Measurements from ENCODE around the gene ACOD1.

GRCh38 chr13:76932076-76932475 lies 16.2 kb upstream of the ACOD1 start:
- TF ChIP-seq, protein P1, sequence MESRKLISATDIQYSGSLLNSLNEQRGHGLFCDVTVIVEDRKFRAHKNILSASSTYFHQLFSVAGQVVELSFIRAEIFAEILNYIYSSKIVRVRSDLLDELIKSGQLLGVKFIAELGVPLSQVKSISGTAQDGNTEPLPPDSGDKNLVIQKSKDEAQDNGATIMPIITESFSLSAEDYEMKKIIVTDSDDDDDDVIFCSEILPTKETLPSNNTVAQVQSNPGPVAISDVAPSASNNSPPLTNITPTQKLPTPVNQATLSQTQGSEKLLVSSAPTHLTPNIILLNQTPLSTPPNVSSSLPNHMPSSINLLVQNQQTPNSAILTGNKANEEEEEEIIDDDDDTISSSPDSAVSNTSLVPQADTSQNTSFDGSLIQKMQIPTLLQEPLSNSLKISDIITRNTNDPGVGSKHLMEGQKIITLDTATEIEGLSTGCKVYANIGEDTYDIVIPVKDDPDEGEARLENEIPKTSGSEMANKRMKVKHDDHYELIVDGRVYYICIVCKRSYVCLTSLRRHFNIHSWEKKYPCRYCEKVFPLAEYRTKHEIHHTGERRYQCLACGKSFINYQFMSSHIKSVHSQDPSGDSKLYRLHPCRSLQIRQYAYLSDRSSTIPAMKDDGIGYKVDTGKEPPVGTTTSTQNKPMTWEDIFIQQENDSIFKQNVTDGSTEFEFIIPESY (IDR thresholded peaks at IDR 0.05) = no peak
- TF ChIP-seq POLR2A (IDR thresholded peaks at IDR 0.05; ENCODE audit: low read depth, low read length) (no peak), BACH1 (IDR thresholded peaks at IDR 0.05; ENCODE audit: borderline replicate concordance) (no peak), CHD2 (IDR thresholded peaks at IDR 0.05; ENCODE audit: borderline replicate concordance, low read depth, low read length) (no peak), RB1 (IDR thresholded peaks at IDR 0.05; ENCODE audit: borderline replicate concordance) (no peak), MAX (IDR thresholded peaks at IDR 0.05; ENCODE audit: low read depth, low read length) (no peak), POLR2AphosphoS5 (IDR thresholded peaks at IDR 0.05; ENCODE audit: low read length) (no peak), ATF7 (IDR thresholded peaks at IDR 0.05; ENCODE audit: low read depth) (no peak), RCOR1 (conservative IDR thresholded peaks at IDR 0.05; ENCODE audit: low read depth, low read length) (no peak), EZH2 (IDR thresholded peaks at IDR 0.05; ENCODE audit: borderline replicate concordance, control insufficient read depth, low read depth, low read length) (no peak), SIX5 (IDR thresholded peaks at IDR 0.05; ENCODE audit: low read depth, low read length, severe bottlenecking) (no peak)
- TF ChIP-seq, protein P2, sequence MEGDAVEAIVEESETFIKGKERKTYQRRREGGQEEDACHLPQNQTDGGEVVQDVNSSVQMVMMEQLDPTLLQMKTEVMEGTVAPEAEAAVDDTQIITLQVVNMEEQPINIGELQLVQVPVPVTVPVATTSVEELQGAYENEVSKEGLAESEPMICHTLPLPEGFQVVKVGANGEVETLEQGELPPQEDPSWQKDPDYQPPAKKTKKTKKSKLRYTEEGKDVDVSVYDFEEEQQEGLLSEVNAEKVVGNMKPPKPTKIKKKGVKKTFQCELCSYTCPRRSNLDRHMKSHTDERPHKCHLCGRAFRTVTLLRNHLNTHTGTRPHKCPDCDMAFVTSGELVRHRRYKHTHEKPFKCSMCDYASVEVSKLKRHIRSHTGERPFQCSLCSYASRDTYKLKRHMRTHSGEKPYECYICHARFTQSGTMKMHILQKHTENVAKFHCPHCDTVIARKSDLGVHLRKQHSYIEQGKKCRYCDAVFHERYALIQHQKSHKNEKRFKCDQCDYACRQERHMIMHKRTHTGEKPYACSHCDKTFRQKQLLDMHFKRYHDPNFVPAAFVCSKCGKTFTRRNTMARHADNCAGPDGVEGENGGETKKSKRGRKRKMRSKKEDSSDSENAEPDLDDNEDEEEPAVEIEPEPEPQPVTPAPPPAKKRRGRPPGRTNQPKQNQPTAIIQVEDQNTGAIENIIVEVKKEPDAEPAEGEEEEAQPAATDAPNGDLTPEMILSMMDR (IDR thresholded peaks at IDR 0.05 in 2 of 3, conservative IDR thresholded peaks at IDR 0.05 in 1 of 3; ENCODE audit: control insufficient read depth in 2 of 3, extremely low read depth in 1 of 3, insufficient read depth in 1 of 3, low read depth in 3 of 3, low read length in 3 of 3) = no peak
- TF ChIP-seq, protein P3, sequence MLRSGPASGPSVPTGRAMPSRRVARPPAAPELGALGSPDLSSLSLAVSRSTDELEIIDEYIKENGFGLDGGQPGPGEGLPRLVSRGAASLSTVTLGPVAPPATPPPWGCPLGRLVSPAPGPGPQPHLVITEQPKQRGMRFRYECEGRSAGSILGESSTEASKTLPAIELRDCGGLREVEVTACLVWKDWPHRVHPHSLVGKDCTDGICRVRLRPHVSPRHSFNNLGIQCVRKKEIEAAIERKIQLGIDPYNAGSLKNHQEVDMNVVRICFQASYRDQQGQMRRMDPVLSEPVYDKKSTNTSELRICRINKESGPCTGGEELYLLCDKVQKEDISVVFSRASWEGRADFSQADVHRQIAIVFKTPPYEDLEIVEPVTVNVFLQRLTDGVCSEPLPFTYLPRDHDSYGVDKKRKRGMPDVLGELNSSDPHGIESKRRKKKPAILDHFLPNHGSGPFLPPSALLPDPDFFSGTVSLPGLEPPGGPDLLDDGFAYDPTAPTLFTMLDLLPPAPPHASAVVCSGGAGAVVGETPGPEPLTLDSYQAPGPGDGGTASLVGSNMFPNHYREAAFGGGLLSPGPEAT (IDR thresholded peaks at IDR 0.05; ENCODE audit: low read depth) = no peak

All from GM12878 (cell line).